GM23248 (cell line): ENCODE results near the gene PCDH12.

Experiments used
- EZH2 ChIP-seq: fragments of 200-600 bp; sonication (generic); IDR thresholded peaks from 2 replicates; pipeline ENCODE4 v1.6.1; 2018; ENCODE audit warnings: antibody characterized with exemption, mild to moderate bottlenecking; ENCODE audit not compliant: insufficient read depth, poor library complexity, severe bottlenecking
- EZH2phosphoT487 ChIP-seq: fragments of 200-600 bp; sonication (generic); IDR thresholded peaks from 2 replicates; pipeline ENCODE4 v1.6.1; 2018; ENCODE audit warnings: antibody characterized with exemption, moderate library complexity, mild to moderate bottlenecking, low read depth; ENCODE audit not compliant: insufficient read depth

DNA sequence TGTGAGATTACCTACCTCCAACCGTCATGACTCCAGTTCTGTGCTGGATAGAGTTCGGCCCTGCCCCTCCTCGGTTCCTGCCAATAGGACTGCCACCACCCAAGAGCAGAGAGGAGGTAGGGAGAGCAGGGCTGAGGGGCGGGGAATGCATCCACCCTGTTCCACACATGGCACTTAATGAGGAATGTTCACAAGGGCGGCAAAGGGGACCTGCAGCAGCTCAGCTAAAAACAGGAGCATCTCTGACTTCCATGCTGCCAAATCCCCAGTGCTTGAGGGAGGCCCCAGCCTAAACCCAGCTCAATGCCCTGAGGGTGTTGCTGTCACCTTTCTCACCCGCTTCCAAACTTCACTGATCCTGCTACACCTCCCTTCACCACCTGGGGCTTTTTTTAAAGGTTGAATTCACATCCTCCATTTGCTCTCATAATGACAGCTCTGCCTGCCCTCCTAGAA lies 42.1 kb downstream of the PCDH12 start:
- TF ChIP-seq EZH2phosphoT487 (no peak), EZH2 (no peak)
